ENCODE data around the gene RPL41. TPM values are rescaled to one million over a fixed set of nuclear protein-coding genes. Genes with fewer than 3 reads are reported as not detected.

The RPL41 gene
- total and polyA plus RNA-seq, 9 of the 15 experiments (the other 6 are each of a cell fraction or from before 2014, with no cell fraction given) = 3,403 to 11,276 (median 5,604) TPM

GRCh38 chr12:56110571-56110970 is 5.9 kb upstream of the RPL41 start:
- no peaks in the 10 kb centered on the region for H3K27me3 ChIP-seq (ENCODE audit: control insufficient read depth in 2 of 2, insufficient read depth in 2 of 2, low read length in 2 of 2)
- intact Hi-C loops (cut with micrococcal nuclease) = no loop called here
- POLR2A ChIA-PET = interaction anchor here (7.8 kb wide), 1 partner anchor 6 kb away, joined by 125 read pairs; the partner anchor contains the start of genes RPL41 and ZC3H10
- in situ Hi-C loops (cut with MboI) = no loop called here
- 94% methylated on average over 5 of the region's 5 CpGs for WGBS (ENCODE audit: insufficient coverage, low coverage, missing lambda C conversion rate)
- H4K20me1 ChIP-seq (replicated peaks; ENCODE audit: control insufficient read depth, insufficient read depth, low read length) = peaks cover 7% of the 10 kb centered on the region
- DNase-seq (ENCODE audit: extremely low read depth in 1 of 4, low spot score in 3 of 4) (no peak), ATAC-seq (no peak), FAIRE-seq (no peak)
- no TSS peak for BruUV-seq (replicated peaks)
- peaks cover 31% of the 10 kb centered on the region for H3K79me2 ChIP-seq (ENCODE audit: control insufficient read depth, insufficient read depth, low read length)
- no peak overlapping the region for H2AFZ ChIP-seq (ENCODE audit: low read depth, low read length)
- H3K4me1 ChIP-seq (replicated peaks in 1 of 2; ENCODE audit: control insufficient read depth in 2 of 2, insufficient read depth in 2 of 2, low read length in 2 of 2) = peaks cover 0 to 17% of the 10 kb centered on the region in 2 experiments; a peak in 2 of 5 replicates
- H3K36me3 ChIP-seq (ENCODE audit: control insufficient read depth, insufficient read depth, low read length) = peaks cover 88% of the 10 kb centered on the region
- H3K9me1 ChIP-seq (ENCODE audit: control insufficient read depth, insufficient read depth, low read length) = no peaks in the 10 kb centered on the region
- H3K4me2 ChIP-seq (ENCODE audit: insufficient read depth, low read length) = no peak overlapping the region
- H3K27ac ChIP-seq (ENCODE audit: extremely low read depth, low read depth, low read length) = no peak overlapping the region
- peaks cover 12% of the 10 kb centered on the region for H3K9me3 ChIP-seq (replicated peaks; ENCODE audit: control insufficient read depth, insufficient read depth, low read depth, low read length)
- no peak overlapping the region for H3K4me3 ChIP-seq
- CTCF ChIA-PET (ENCODE audit: low intra/inter-chr PET ratio) = no interaction called here
- H3K9ac ChIP-seq (ENCODE audit: insufficient read depth in 1 of 2, low read depth in 2 of 2, low read length in 2 of 2) = no peak overlapping the region
- TF ChIP-seq ZBED1 (IDR thresholded peaks at IDR 0.05) (no peak), ID3 (CRISPR knock-in tag; IDR thresholded peaks at IDR 0.05) (no peak), ID3 (tag; IDR thresholded peaks at IDR 0.05) (no peak), FOXK2 (conservative IDR thresholded peaks at IDR 0.05 in 1 of 2, IDR thresholded peaks at IDR 0.05 in 1 of 2; ENCODE audit: low read depth in 2 of 2) (no peak), STAT5B (CRISPR knock-in tag; IDR thresholded peaks at IDR 0.05) (no peak), TFAM (CRISPR knock-in tag; conservative IDR thresholded peaks at IDR 0.05) (no peak), ADNP (tag; IDR thresholded peaks at IDR 0.05) (no peak), CTCFL (IDR thresholded peaks at IDR 0.05; ENCODE audit: borderline replicate concordance, insufficient read depth, low read depth, low read length, poor library complexity, severe bottlenecking) (no peak), ZNF12 (CRISPR knock-in tag; IDR thresholded peaks at IDR 0.05) (no peak), ZNF197 (CRISPR knock-in tag; IDR thresholded peaks at IDR 0.05; ENCODE audit: low read depth) (no peak), XRCC5 (IDR thresholded peaks at IDR 0.05; ENCODE audit: low read depth, low read length) (no peak), KLF16 (IDR thresholded peaks at IDR 0.05) (no peak), HMBOX1 (IDR thresholded peaks at IDR 0.05) (no peak), ZBTB2 (IDR thresholded peaks at IDR 0.05) (no peak), NCOA1 (IDR thresholded peaks at IDR 0.05; ENCODE audit: low read depth) (no peak), SMAD1 (IDR thresholded peaks at IDR 0.05; ENCODE audit: low read depth, low read length, partially characterized antibody) (no peak)

Data from K562 (cell line).